ENCODE measurements around the gene PRR20E.
"Not testable (repeated sequence)": the region's sequence is repeated elsewhere in the genome, so short reads cannot be mapped to it uniquely, and the experiment has no call there.

The PRR20E gene

GRCh38 chr13:57166897-57167296, at the start of gene PRR20E:
PRR20E (plus strand) TSS chr13:57167197; CDS start chr13:57167584, 387 bp downstream.
- not testable (repeated sequence) for DNase-seq (ENCODE audit: low read depth in 2 of 2)

GRCh38 chr13:57123681-57124080, 43.3 kb upstream of the PRR20E start:
- no peak for DNase-seq (ENCODE audit: low read depth in 2 of 2)

- DNase-seq (ENCODE audit: low read depth in 2 of 2), result no peak
Measured at GRCh38 chr13:57128909-57129308, 38.1 kb upstream of the PRR20E start.

DNA sequence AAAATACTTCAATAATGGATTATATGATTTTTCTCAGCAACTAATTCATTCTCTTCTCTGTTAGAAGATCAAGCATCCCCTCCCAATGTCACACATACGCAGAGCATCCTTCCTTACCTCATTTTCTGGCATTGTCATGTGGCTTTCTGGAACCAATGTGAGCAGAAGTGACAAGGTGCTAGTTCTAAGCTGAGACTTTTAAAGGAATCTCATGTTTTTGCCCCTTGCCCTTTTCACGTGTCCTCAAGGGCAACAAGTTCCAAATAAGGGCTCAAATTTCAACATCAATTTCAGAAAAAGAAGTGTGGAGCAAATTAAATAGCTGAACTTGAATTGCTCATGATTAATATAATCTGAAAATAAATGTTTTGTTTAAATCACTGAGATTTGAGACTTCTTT, 30.9 kb upstream of the PRR20E start:
- no peak for DNase-seq (ENCODE audit: low read depth in 2 of 2)

- DNase-seq (ENCODE audit: low read depth in 2 of 2), result no peak
Measured at GRCh38 chr13:57137585-57137984, 29.4 kb upstream of the PRR20E start.

- no peak for DNase-seq (ENCODE audit: low read depth in 2 of 2)
Measured at GRCh38 chr13:57138988-57139387, 28.0 kb upstream of the PRR20E start.

DNA sequence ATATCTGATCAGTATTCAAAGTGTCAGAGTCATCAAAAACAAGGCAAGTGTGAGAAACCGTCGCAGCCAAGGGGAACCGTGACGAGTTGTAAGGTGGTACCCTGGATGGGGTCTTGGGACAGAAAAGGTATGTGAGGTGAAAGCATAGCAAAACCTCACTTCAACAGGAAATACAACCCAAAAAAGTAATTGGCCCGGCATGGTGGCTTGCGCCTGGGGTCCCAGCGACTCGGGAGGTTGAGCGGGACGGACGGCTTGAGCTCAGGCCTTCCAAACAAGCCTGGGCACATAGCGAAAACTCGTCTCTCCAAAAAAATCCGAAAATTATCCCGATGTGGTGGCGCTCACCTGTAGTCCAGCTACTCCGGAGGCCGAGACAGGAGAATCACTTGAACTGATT, 27.2 kb upstream of the PRR20E start:
- not testable (repeated sequence) for DNase-seq (ENCODE audit: low read depth in 2 of 2)

- not testable (repeated sequence) for DNase-seq (ENCODE audit: low read depth in 2 of 2)
Measured at GRCh38 chr13:57140235-57140968, 26.6 kb upstream of the PRR20E start, which contains the start of gene PRR20A. PRR20A (plus strand) TSS chr13:57140918; CDS start chr13:57141305, 387 bp downstream.

GRCh38 chr13:57147188-57147587, 19.8 kb upstream of the PRR20E start, which contains the start of gene PRR20B:
PRR20B (plus strand) TSS chr13:57147488; CDS start chr13:57147875, 387 bp downstream.
- not testable (repeated sequence) for DNase-seq (ENCODE audit: low read depth in 2 of 2)

DNA sequence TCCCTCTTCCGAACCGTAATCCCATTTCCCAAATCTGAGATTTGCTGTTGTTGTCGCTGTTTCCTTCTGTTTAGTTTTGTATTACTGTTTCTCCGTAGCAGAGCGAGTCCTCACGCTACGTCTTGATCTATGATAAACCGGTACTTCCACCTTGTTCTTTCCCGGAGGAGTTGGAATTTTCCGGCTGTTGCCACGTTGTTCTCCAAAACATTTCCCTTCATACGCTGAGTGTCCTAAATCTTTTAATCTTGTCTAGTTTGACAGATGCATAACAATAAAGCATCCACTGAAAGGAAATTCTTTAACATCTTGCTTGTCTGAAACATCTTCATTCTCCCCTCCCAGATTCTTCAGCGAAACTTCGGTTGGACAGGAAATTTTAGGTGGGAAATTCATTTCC, 18.9 kb upstream of the PRR20E start:
- not testable (repeated sequence) for DNase-seq (ENCODE audit: low read depth in 2 of 2)

DNA sequence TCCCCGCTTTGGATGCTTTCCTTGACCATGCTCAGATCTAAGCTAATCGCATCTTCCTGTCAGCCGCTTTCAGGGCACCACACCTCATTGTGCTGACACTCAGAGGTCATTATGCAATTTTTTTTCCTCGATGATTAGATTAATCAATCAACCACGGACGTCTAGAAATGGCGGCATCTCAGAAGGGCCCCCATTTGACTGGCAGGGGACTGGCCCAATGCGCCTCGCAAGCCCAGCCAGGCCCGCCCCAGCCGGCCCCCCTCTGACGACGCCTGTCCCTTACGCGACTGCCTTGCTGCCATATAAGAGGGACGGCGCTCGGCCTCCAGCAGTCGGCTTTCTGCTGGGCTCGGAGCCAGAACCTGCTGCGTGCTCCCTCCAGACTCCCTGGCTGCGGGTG, 13.2 kb upstream of the PRR20E start, which contains the start of gene PRR20C:
Gene PRR20C (plus strand): TSS at position 301 of the 400 bp plus-strand sequence. CDS start 387 bp downstream, outside the sequence.
- not testable (repeated sequence) for DNase-seq (ENCODE audit: low read depth in 2 of 2)

- not testable (repeated sequence) for DNase-seq (ENCODE audit: low read depth in 2 of 2)
Measured at GRCh38 chr13:57160332-57160731, 6.7 kb upstream of the PRR20E start, which contains the start of gene PRR20D. PRR20D (plus strand) TSS chr13:57160632; CDS start chr13:57161019, 387 bp downstream.

DNA sequence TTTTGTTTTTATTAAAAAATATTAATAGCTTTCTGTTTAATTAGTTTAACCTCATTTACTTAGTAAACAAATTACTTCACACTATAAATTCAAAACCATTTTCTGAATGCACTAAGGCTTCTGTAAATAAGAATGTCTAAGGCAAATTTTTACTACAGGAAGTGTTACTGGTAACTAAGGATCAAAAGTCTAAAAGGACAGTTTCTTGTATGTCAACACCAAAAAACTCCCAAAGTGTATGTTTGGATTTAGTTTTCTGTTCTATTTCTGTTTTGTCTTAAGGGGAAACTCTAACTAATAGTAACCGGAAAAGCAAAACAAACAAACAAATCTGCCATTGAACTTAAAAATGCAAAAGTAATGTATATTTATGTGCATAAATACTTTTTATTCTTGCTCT, 24.7 kb downstream of the PRR20E start:
- no peak for DNase-seq (ENCODE audit: low read depth in 2 of 2)

GRCh38 chr13:57212989-57213388, 46.0 kb downstream of the PRR20E start:
- no peak for DNase-seq (ENCODE audit: low read depth in 2 of 2)
